Measurements from ENCODE around the gene ACAD11. TPM values are rescaled to one million over a fixed set of nuclear protein-coding genes. Genes with fewer than 3 reads are reported as not detected.

The ACAD11 gene
- total RNA-seq, 5 donors from 2014 or later (not counting 1 experiment from before 2014, with no cell fraction given), result 25.1 to 35.2 (median 32.2) TPM

DNA sequence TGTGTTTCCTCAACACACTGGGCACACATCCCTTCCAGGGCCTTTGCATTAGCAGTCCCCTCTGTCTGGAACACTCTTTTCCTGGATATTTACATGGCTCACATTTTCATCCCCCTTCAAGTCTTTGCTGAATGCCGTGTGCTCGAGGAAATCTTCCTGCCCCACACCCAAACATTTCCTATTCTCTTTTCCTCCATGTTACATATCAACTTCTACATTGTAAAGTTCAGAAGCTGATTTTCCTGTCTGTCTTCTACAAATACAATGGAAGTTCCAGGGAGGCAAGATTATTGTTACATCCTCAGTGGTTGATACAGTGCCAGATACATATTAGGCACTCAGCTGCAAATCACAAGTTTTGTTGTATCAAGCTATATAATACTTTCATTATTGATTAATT, 4.1 kb downstream of the ACAD11 start:
- 90% methylated on average over 2 of the region's 2 CpGs for WGBS (ENCODE audit: insufficient coverage)
- H3K9me3 ChIP-seq, result no peaks in the 10 kb centered on the region
- Mint-ChIP-seq H3K4me3 (no peak overlapping the region), H3K4me1 (peaks cover 31 to 40% (median 33%) of the 10 kb centered on the region in 3 donors), H3K27ac (no peak overlapping the region), H3K36me3 (no peaks in the 10 kb centered on the region), H3K27me3 (no peaks in the 10 kb centered on the region), H3K9me3 (no peaks in the 10 kb centered on the region)
- no peaks in the 10 kb centered on the region for H3K27me3 ChIP-seq (replicated peaks in 1 of 2; ENCODE audit: control insufficient read depth in 2 of 2, extremely low read depth in 1 of 2, insufficient read depth in 2 of 2, low read length in 1 of 2)
- no peak overlapping the region for H3K4me3 ChIP-seq (ENCODE audit: control insufficient read depth in 1 of 2, extremely low read depth in 1 of 2, low read length in 1 of 2)
- peaks cover 9 to 11% of the 10 kb centered on the region in 2 experiments for H3K4me1 ChIP-seq (ENCODE audit: control insufficient read depth in 1 of 2, extremely low read depth in 1 of 2, insufficient read depth in 2 of 2, low read length in 2 of 2)
- CTCF ChIA-PET, result interaction anchor here in 1 of 2 donors (1.0 kb wide), 1 partner anchor 13 kb away, joined by 3 read pairs; no protein-coding TSS in a partner anchor
- H3K27ac ChIP-seq (ENCODE audit: low read length), result no peak overlapping the region
- H3K36me3 ChIP-seq (ENCODE audit: control insufficient read depth in 2 of 2, extremely low read depth in 1 of 2, insufficient read depth in 1 of 2, low read length in 1 of 2), result no peaks in the 10 kb centered on the region
- POLR2A ChIA-PET, result no interaction called here
- ATAC-seq (replicated peaks in 1 of 4) (no peak), DNase-seq (no peak)

- no peaks in the 10 kb centered on the region for H3K9me3 Mint-ChIP-seq
- peaks cover 9 to 11% of the 10 kb centered on the region in 2 experiments for H3K4me1 ChIP-seq (ENCODE audit: control insufficient read depth in 1 of 2, extremely low read depth in 1 of 2, insufficient read depth in 2 of 2, low read length in 2 of 2)
- no peaks in the 10 kb centered on the region for H3K9me3 ChIP-seq
- no peaks in the 10 kb centered on the region for H3K36me3 Mint-ChIP-seq
- no peaks in the 10 kb centered on the region for H3K27me3 ChIP-seq (replicated peaks in 1 of 2; ENCODE audit: control insufficient read depth in 2 of 2, extremely low read depth in 1 of 2, insufficient read depth in 2 of 2, low read length in 1 of 2)
- no peak overlapping the region for H3K27ac ChIP-seq (ENCODE audit: low read length)
- DNase-seq (no peak), ATAC-seq (replicated peaks in 1 of 4) (no peak)
- ChIA-PET CTCF (interaction anchor here in 1 of 2 donors (0.8 kb wide), 1 partner anchor 12 kb away, joined by 4 read pairs; no protein-coding TSS in a partner anchor), POLR2A (no interaction called here)
- H3K27ac Mint-ChIP-seq, result no peak overlapping the region
- H3K27me3 Mint-ChIP-seq, result no peaks in the 10 kb centered on the region
- no peaks in the 10 kb centered on the region for H3K36me3 ChIP-seq (ENCODE audit: control insufficient read depth in 2 of 2, extremely low read depth in 1 of 2, insufficient read depth in 1 of 2, low read length in 1 of 2)
- no peak overlapping the region for H3K4me3 Mint-ChIP-seq
- H3K4me1 Mint-ChIP-seq, result peaks cover 29 to 40% (median 35%) of the 10 kb centered on the region in 3 donors
- 94% methylated on average over 4 of the region's 5 CpGs for WGBS (ENCODE audit: insufficient coverage)
- no peak overlapping the region for H3K4me3 ChIP-seq (ENCODE audit: control insufficient read depth in 1 of 2, extremely low read depth in 1 of 2, low read length in 1 of 2)
These were observed 4.9 kb downstream of the ACAD11 start for GRCh38 chr3:132654721-132655120.

DNA sequence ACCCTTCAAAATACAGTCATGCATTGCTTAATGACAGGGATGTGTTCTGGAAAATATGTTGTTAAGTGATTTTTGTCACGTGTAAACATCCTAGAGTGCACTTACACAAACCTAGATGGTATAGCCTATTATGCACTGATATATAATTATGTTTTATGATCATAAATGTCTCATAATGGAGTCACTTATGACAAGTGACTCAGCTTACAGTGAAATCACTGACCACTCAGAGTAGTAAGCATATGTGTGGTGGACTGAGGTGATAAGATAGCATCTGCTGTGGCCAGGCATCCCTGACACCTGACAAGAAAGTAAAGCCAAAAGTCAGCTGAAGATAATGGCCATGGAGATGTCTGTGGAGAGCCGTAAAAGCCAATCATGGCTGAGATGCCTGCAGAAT, 5.4 kb downstream of the ACAD11 start:
- H3K4me3 Mint-ChIP-seq, result no peak overlapping the region
- Histone ChIP-seq H3K27me3 (replicated peaks in 1 of 2; ENCODE audit: control insufficient read depth in 2 of 2, extremely low read depth in 1 of 2, insufficient read depth in 2 of 2, low read length in 1 of 2) (no peaks in the 10 kb centered on the region), H3K4me1 (ENCODE audit: control insufficient read depth in 1 of 2, extremely low read depth in 1 of 2, insufficient read depth in 2 of 2, low read length in 2 of 2) (peaks cover 4 to 10% of the 10 kb centered on the region in 2 experiments), H3K4me3 (ENCODE audit: control insufficient read depth in 1 of 2, extremely low read depth in 1 of 2, low read length in 1 of 2) (no peak overlapping the region), H3K27ac (ENCODE audit: low read length) (no peak overlapping the region), H3K9me3 (no peaks in the 10 kb centered on the region), H3K36me3 (ENCODE audit: control insufficient read depth in 2 of 2, extremely low read depth in 1 of 2, insufficient read depth in 1 of 2, low read length in 1 of 2) (no peaks in the 10 kb centered on the region)
- DNase-seq (no peak), ATAC-seq (replicated peaks in 1 of 4) (no peak)
- ChIA-PET POLR2A (no interaction called here), CTCF (interaction anchor here in 1 of 2 donors (0.8 kb wide), 1 partner anchor 11 kb away, joined by 4 read pairs; no protein-coding TSS in a partner anchor)
- H3K9me3 Mint-ChIP-seq, result no peaks in the 10 kb centered on the region
- H3K36me3 Mint-ChIP-seq, result no peaks in the 10 kb centered on the region
- H3K4me1 Mint-ChIP-seq, result peaks cover 28 to 38% (median 33%) of the 10 kb centered on the region in 3 donors
- no peak overlapping the region for H3K27ac Mint-ChIP-seq
- H3K27me3 Mint-ChIP-seq, result no peaks in the 10 kb centered on the region
- WGBS (ENCODE audit: insufficient coverage), result 100% methylated on average over 1 of the region's 2 CpGs

DNA sequence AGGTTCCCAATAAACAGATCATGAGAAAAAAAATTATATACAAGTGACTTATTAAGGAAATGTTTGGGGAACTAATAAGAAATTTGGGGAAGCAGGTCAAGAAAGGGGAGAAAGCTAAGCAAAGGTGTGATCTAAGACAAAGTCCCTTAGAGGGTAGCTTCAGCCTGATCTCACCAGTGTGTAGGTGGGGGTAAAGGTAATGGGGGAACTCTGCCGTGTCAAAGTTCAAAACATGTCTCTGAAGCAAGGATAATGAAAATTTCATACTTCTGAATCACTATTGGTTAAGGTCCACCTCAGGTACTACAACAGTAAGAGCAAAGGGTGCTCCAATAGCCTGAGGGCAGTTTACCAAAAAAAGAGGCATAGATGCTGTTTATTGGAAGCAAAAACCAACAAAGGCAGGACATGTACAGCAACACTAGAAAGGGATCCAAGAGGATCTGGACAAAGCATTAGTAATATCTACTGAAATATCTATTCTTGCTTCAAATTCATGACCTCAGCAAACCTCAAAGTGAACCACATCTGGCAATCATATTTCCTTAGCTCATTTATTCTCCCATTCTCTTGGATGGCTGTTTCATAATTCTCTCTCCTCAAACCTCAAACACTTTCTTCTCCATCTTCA, 6.9 kb downstream of the ACAD11 start:
- Histone ChIP-seq H3K36me3 (ENCODE audit: control insufficient read depth in 2 of 2, extremely low read depth in 1 of 2, insufficient read depth in 1 of 2, low read length in 1 of 2) (no peaks in the 10 kb centered on the region), H3K4me3 (ENCODE audit: control insufficient read depth in 1 of 2, extremely low read depth in 1 of 2, low read length in 1 of 2) (no peak overlapping the region), H3K27ac (ENCODE audit: low read length) (no peak overlapping the region), H3K27me3 (replicated peaks in 1 of 2; ENCODE audit: control insufficient read depth in 2 of 2, extremely low read depth in 1 of 2, insufficient read depth in 2 of 2, low read length in 1 of 2) (no peaks in the 10 kb centered on the region), H3K4me1 (ENCODE audit: control insufficient read depth in 1 of 2, extremely low read depth in 1 of 2, insufficient read depth in 2 of 2, low read length in 2 of 2) (no peaks in the 10 kb centered on the region), H3K9me3 (no peaks in the 10 kb centered on the region)
- H3K27me3 Mint-ChIP-seq, result no peaks in the 10 kb centered on the region
- ChIA-PET CTCF (interaction anchor here (0.7 to 0.8 kb wide), 3 partner anchors 8 to 1820 kb away, joined by 3 read pairs; no protein-coding TSS in a partner anchor), POLR2A (interaction anchor here (0.6 kb wide), 2 partner anchors 8 to 11 kb away, joined by 3 to 7 read pairs; no protein-coding TSS in a partner anchor)
- H3K36me3 Mint-ChIP-seq, result no peaks in the 10 kb centered on the region
- H3K4me1 Mint-ChIP-seq, result peaks cover 17 to 31% (median 25%) of the 10 kb centered on the region in 3 donors
- WGBS (ENCODE audit: insufficient coverage), result no CpG with 5 or more reads among the region's 1 CpG
- no peak overlapping the region for H3K4me3 Mint-ChIP-seq
- DNase-seq (no peak), ATAC-seq (replicated peaks in 1 of 4) (no peak)
- H3K27ac Mint-ChIP-seq, result no peak overlapping the region
- H3K9me3 Mint-ChIP-seq, result no peaks in the 10 kb centered on the region

DNA sequence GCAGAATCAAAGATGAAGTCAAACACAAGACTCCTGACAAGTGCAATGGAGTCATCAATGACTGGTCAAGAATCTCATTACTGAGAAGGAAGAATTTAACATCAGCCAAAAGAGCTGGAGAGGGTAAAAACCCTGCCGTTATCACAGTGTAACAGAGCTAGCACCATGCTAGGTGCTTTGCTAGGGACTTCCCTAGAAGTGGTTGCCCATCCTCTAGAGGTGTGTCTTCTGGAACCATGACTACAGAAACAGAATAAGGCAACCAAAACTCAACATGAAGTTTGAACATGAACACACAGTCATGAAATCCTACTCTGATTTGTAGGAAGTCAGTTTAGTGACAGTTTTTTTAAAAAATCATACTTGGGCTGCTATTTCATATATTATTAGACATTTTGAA, 9.5 kb downstream of the ACAD11 start:
- H3K27ac Mint-ChIP-seq, result no peak overlapping the region
- Histone ChIP-seq H3K4me3 (ENCODE audit: control insufficient read depth in 1 of 2, extremely low read depth in 1 of 2, low read length in 1 of 2) (no peak overlapping the region), H3K36me3 (ENCODE audit: control insufficient read depth in 2 of 2, extremely low read depth in 1 of 2, insufficient read depth in 1 of 2, low read length in 1 of 2) (peaks cover 0 to 3% of the 10 kb centered on the region in 2 donors), H3K27ac (ENCODE audit: low read length) (no peak overlapping the region), H3K27me3 (replicated peaks in 1 of 2; ENCODE audit: control insufficient read depth in 2 of 2, extremely low read depth in 1 of 2, insufficient read depth in 2 of 2, low read length in 1 of 2) (no peaks in the 10 kb centered on the region), H3K9me3 (no peaks in the 10 kb centered on the region), H3K4me1 (ENCODE audit: control insufficient read depth in 1 of 2, extremely low read depth in 1 of 2, insufficient read depth in 2 of 2, low read length in 2 of 2) (no peaks in the 10 kb centered on the region)
- H3K4me1 Mint-ChIP-seq, result peaks cover 3 to 19% (median 5%) of the 10 kb centered on the region in 3 donors
- no peaks in the 10 kb centered on the region for H3K36me3 Mint-ChIP-seq
- H3K9me3 Mint-ChIP-seq, result no peaks in the 10 kb centered on the region
- DNase-seq, result no peak
- no peaks in the 10 kb centered on the region for H3K27me3 Mint-ChIP-seq
- no CpG with 5 or more reads among the region's 1 CpG for WGBS (ENCODE audit: insufficient coverage)
- H3K4me3 Mint-ChIP-seq, result no peak overlapping the region
- POLR2A ChIA-PET, result no interaction called here
- CTCF ChIA-PET, result no interaction called here
- peak in 1 of 4 experiments; percentile 40 for ATAC-seq (replicated peaks in 1 of 4)

GRCh38 chr3:132645058-132645457, 14.6 kb downstream of the ACAD11 start:
- peaks cover 4% of the 10 kb centered on the region for H3K36me3 Mint-ChIP-seq
- H3K4me1 ChIP-seq (ENCODE audit: control insufficient read depth in 1 of 2, extremely low read depth in 1 of 2, insufficient read depth in 2 of 2, low read length in 2 of 2), result no peaks in the 10 kb centered on the region
- H3K27ac ChIP-seq (ENCODE audit: low read length), result no peak overlapping the region
- POLR2A ChIA-PET, result interaction anchor here in 1 of 2 donors (0.7 kb wide), 1 partner anchor 8 kb away, joined by 7 read pairs; no protein-coding TSS in a partner anchor
- H3K27me3 ChIP-seq (replicated peaks in 1 of 2; ENCODE audit: control insufficient read depth in 2 of 2, extremely low read depth in 1 of 2, insufficient read depth in 2 of 2, low read length in 1 of 2), result no peaks in the 10 kb centered on the region
- H3K27ac Mint-ChIP-seq, result no peak overlapping the region
- H3K9me3 ChIP-seq, result no peaks in the 10 kb centered on the region
- DNase-seq (no peak), ATAC-seq (replicated peaks in 1 of 4) (no peak)
- peaks cover 3 to 8% of the 10 kb centered on the region in 2 donors for H3K36me3 ChIP-seq (ENCODE audit: control insufficient read depth in 2 of 2, extremely low read depth in 1 of 2, insufficient read depth in 1 of 2, low read length in 1 of 2)
- 100% methylated on average over 1 of the region's 1 CpG for WGBS (ENCODE audit: insufficient coverage)
- H3K27me3 Mint-ChIP-seq, result no peaks in the 10 kb centered on the region
- no peak overlapping the region for H3K4me3 Mint-ChIP-seq
- H3K9me3 Mint-ChIP-seq, result no peaks in the 10 kb centered on the region
- CTCF ChIA-PET, result interaction anchor here (0.6 to 1.9 kb wide), 3 partner anchors 8 to 109 kb away, joined by 3 to 9 read pairs (median 7); no protein-coding TSS in a partner anchor
- no peak overlapping the region for H3K4me3 ChIP-seq (ENCODE audit: control insufficient read depth in 1 of 2, extremely low read depth in 1 of 2, low read length in 1 of 2)
- H3K4me1 Mint-ChIP-seq, result peaks cover 0 to 17% (median 3%) of the 10 kb centered on the region in 3 donors

Measured in T-cell (primary cell).